Activated naive CD4-positive, alpha-beta T cell treated with anti-CD3 and anti-CD28 coated beads, Interleukin-2, amount 50 U/mL, for 16 hours (primary cell): Measurements from ENCODE around the gene CRY1.

Experiments
- DNase-seq: peaks from one replicate; pipeline ENCODE4 v3.0.0-alpha.2; 2020

The CRY1 gene

DNA sequence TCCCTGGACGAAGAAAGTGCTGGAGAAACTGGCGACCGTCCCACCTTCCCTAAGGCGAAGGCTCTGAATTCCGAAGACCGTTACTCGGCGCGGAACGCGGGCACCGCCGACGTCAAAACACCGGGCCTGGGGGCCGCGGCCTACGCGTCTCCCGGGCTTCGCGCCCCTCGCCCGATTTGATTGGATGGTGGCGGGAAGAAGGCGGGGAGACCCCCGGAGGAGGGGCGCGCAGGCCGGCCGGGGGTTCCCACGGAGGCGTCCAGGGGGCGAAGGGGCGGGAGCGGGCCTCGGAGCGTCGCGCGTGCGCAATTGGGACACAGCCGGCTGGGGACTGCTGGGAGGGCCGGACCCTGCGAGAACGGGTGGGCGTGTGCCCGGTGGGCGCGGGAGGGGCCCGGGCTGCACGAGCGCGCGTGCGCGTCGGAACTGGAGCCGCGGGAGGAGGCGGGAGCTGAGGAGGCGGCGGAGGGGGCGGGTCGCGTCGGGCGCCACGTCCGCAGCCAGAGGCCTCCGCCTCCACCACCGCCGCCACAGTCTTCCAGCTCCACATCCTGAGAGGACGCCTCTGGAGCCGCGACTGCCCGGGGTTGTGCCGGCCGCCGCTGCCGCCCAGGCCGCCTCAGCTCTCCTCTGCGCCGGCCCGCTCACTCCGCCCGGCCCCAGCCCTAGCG, 137.8 kb downstream of the CRY1 start, which contains the start of gene TMEM263:
TSS of gene TMEM263 (plus strand) at position 531 of the 671 bp plus-strand sequence. CDS start 11,210 bp downstream, outside the sequence.
- DNase-seq, result peak; percentile 90

DNA sequence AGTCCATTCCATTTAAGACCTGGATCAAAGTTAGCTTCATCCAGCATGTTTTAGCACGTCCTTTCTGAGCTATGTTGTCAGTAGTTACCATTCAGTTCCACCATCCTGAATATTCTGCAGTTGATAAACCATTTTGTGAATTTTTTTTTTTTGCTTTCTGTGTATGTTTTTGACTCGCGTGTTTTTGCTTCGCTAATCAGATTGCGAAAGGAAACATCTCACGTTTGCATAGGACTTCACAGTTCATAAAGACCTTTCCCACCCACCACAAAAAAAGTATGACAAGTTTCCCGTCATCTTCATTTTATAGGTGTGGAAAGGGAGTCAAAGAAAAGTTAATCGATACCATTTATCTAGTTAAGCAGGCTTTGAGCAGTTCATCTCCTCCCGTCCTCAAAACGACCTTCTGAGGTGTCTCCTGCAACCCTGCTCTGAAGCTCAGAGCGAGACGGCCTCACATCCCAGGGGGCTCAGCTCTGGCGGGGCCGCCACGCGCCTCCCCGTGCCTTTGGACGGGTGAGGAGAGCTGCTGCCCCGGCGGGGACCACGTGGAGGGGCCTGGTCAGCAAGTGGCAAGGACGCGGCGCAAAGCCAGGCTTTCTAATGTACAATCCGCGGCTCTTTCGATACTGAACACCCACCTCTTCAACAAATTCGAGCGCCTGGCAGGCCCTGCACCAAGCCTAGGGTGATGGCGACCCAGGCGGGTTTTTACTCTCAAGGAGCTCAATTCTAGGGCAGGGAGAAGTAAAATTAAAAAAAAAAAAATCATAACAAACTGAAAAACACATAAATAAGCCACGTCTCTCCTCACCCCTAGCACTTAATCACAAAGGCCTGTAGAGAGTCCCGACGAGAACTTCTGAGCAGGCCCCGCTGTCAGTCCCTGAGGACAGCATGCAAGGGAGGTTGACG, 138.6 kb downstream of the CRY1 start:
- DNase-seq, result peak; percentile 12

GRCh38 chr12:106953352-106954250, 139.7 kb downstream of the CRY1 start:
- no peak for DNase-seq

DNA sequence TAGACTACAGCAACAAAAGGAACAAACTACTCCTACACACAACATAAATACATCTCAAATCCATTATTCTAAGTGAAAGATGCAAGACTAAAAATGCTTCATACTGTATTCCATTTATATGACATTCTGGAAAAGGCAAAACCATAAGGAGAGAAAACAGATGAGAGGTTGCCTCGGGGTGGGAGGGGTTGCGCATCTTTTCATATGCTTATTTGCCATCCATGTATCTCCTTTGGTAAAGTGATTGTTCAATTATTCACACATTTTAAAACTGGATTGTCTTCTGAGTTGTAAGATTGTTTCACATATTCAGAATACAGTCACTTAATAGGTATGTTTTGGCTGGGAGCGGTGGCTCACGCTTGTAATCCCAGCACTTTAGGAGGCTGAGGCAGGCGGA, 142.8 kb downstream of the CRY1 start:
- DNase-seq, result no peak

GRCh38 chr12:106947461-106947860, 145.9 kb downstream of the CRY1 start:
- no peak for DNase-seq

DNA sequence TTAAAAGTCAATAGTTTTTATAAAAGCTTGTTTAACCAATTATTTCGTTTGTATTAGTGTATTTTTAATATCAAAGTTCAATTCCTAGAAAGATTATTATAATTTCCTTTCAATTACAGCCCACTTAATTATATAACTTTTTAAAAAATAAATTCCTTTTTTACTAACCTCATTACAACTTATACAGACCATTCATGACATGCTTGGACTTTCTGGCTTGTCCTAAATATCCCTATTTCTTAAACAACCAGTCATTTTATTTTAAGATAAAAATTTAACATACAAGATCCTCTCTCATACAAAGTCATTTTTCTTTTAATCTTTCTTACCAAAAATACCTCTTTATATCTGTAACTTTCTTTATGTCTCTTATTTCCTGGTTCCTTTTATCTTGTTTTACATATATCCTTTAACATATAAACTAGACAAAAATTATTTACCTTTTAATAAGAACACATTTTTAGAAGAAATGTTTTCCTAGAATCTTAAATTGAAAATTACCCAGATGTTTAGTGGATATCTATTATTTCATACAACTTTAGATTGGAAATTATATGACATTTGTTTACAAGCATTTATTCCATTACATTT, 148.0 kb downstream of the CRY1 start:
- no peak for DNase-seq

DNA sequence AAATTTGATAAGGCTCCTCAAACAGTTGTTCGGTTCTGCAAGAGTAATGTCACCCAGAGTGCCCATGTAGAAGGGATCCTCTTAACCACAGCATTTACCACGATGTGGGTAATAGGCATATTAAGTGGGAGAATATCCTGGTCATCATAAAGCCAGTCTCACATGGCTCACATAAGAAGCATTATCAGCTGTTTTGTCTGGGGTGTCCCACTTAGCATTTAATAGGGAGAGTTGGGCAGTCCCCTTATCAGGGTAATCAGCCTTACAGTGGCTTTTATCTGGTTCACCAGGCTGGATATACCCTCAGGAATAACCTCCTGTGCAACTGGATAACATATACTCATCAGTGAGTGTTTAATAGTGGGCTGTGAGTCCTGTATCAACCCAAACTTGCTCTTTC, 150.6 kb downstream of the CRY1 start:
- DNase-seq, result no peak

GRCh38 chr12:106941481-106942156, 151.7 kb downstream of the CRY1 start:
- no peak for DNase-seq
